ENCODE data around the gene ANO8. TPM values are rescaled to one million over a fixed set of nuclear protein-coding genes. Genes with fewer than 3 reads are reported as not detected.

Gene ANO8
- total RNA-seq, 1 experiment from 2014 or later: 21.9 TPM

DNA sequence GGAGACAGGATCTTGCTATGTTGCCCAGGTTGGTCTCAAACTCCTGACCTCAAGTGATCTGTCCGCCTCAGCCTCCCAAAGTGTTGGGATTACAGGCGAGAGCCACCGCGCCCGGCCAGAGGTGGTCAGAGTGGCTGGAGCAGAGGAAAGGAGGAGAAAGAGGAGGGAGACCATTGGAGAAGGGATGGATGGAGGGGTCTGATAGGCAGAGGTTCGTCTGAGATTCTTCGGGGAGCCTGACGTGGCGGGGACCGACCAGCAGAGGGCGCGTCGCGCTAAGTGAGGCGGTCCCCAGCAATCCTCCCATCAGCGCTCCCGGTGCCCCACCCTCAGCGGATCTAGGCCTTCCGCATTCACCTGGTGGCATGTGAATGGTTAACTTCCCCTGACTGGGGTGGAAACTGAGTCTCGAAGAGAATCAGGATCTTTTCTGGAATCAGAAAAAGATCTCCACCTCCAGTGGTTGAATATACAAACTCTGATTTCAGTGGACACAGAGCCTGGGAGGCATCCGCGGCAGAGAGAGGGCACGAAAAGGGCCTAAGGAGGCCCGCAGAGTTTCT is 11.5 kb upstream of the ANO8 start:
- TF ChIP-seq CTCF (conservative IDR thresholded peaks at IDR 0.05): peak; percentile 99
- Histone ChIP-seq H3K4me2 (ENCODE audit: insufficient read depth, insufficient read length, low read length) (no peak overlapping the region), H2BK12ac (ENCODE audit: insufficient read length, low read depth, low read length) (no peak overlapping the region), H2BK120ac (ENCODE audit: low read depth, low read length, poor library complexity, severe bottlenecking) (no peak overlapping the region), H3K23me2 (ENCODE audit: insufficient read length, low read depth, low read length, poor library complexity, severe bottlenecking) (no peaks in the 10 kb centered on the region), H3K4ac (ENCODE audit: low read depth, low read length) (no peak overlapping the region), H3K14ac (ENCODE audit: insufficient read depth, low read length) (no peak overlapping the region), H4K5ac (ENCODE audit: insufficient read length, low read depth, low read length) (no peak overlapping the region), H3K56ac (ENCODE audit: insufficient read length, low read depth, low read length) (no peak overlapping the region), H2AFZ (ENCODE audit: low read length) (no peak overlapping the region), H3K27ac (ENCODE audit: insufficient read length, low read depth, low read length) (no peak overlapping the region), H2BK5ac (ENCODE audit: insufficient read length, low read length) (no peak overlapping the region), H4K20me1 (ENCODE audit: control insufficient read depth, insufficient read depth, insufficient read length) (no peaks in the 10 kb centered on the region), H3K9me3 (ENCODE audit: control insufficient read depth, low read depth, low read length) (no peaks in the 10 kb centered on the region), H3T11ph (ENCODE audit: low read length) (no peak overlapping the region), H3K18ac (ENCODE audit: insufficient read length, low read depth, low read length) (no peak overlapping the region), H4K8ac (replicated peaks; ENCODE audit: insufficient read length, low read depth, low read length) (no peak overlapping the region), H3K79me1 (ENCODE audit: insufficient read depth, low read depth, low read length, poor library complexity, severe bottlenecking) (no peaks in the 10 kb centered on the region), H3K4me1 (ENCODE audit: insufficient read depth, low read length) (no peaks in the 10 kb centered on the region), H4K91ac (ENCODE audit: insufficient read length, low read depth, low read length) (no peak overlapping the region), H2AK5ac (ENCODE audit: insufficient read length, low read length) (no peak overlapping the region), H3K9ac (ENCODE audit: extremely low read depth, insufficient read length, low read length) (no peak overlapping the region), H3K79me2 (ENCODE audit: insufficient read depth, low read length) (no peaks in the 10 kb centered on the region), H3K27me3 (ENCODE audit: insufficient read depth, low read length) (no peaks in the 10 kb centered on the region), H2BK15ac (ENCODE audit: low read depth, low read length) (no peak overlapping the region), H3K23ac (ENCODE audit: insufficient read length, low read depth, low read length) (no peak overlapping the region), H2BK20ac (ENCODE audit: low read depth, low read length, poor library complexity, severe bottlenecking) (no peak overlapping the region)
- peaks cover 11 to 21% of the 10 kb centered on the region in 2 experiments for H3K4me1 Mint-ChIP-seq
- H3K27ac Mint-ChIP-seq: no peak overlapping the region
- H3K27me3 Mint-ChIP-seq (ENCODE audit: low read depth): peaks cover 4% of the 10 kb centered on the region; the same call in 1 of the 2 replicates
- H3K4me3 Mint-ChIP-seq: peak overlapping the region in 1 of 2 experiments; percentile 12; a peak in 1 of 5 replicates
- WGBS (ENCODE audit: extremely low coverage, insufficient read length, low lambda C conversion rate): no CpG with 5 or more reads among the region's 24 CpGs
- peak; percentile 90 for DNase-seq
- H3K36me3 Mint-ChIP-seq (ENCODE audit: insufficient read depth in 1 of 3, low read depth in 3 of 3): peaks cover 9 to 21% (median 12%) of the 10 kb centered on the region in 3 experiments; a peak in 5 of 7 replicates
- H3K9me3 Mint-ChIP-seq: no peaks in the 10 kb centered on the region; a peak in 1 of 5 replicates
